SKM-1 treated with dmso at 0.1 percent for 144 hours (cell line): ENCODE measurements around the gene FARS2.
A peak's percentile ranks its signal among the peaks of the same experiment; 100 is the strongest.

Experiments
- DNase-seq: peaks from one replicate; lab custom pipeline; 2025; ENCODE audit not compliant: unreplicated experiment; lab: John Stamatoyannopoulos, UW

FARS2 gene

DNA sequence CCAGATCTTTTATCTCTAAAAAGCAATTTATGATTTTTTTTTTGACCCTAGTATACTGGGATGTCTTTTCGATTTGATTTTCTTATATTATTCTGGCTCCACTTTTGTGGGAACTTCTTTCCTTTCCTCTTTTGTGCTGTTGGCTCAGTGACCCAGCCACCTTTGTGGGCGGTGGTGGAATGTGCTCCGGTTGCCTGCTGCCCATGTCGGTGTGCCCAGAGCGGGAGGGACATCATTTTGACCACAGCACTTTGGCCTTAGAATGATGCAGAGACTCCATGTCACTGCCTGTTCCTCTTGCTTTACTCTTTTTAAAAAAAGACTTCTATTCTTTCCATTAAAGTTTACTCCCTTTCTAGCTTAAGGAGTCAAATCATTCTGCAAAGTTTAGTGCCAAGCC, 198.0 kb downstream of the FARS2 start:
- no peak for DNase-seq

DNA sequence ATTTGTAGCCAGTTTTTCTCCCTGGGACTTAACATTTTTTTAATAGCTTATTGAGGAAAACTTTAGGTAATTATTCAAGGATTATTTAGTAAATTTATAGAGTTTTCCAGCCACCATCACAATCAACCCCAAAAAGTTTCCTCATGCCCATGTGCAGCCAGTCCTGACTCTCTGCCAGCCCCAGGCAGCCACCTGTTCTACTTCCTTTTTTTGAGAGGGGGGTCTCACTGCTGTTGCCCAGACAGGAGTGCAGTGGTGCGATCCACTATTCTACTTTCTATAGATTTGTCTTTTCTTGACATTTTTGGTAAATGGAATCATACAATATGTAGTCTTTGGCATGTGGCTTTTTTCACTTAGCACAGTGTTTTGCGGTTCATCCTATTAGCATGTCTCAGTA, 200.1 kb downstream of the FARS2 start:
- no peak for DNase-seq

DNA sequence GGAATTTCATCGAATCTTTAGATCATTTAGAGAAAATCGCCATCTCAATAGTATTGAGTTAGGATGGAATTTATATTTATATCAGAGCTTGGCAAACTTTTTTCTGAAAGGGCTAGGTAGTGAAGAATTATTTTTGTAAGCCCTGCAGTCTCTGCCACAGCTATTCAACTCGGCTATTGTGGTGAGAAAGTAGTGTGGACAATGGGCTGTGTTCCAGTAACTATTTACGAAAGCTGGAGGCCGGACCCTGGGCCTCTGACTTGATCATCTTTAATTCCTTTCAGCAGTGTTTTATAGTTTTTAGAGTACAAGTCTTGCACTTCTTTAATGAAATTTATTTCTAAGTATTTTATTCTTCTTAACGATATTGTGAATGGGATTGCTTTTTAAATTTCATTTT, 201.5 kb downstream of the FARS2 start:
- DNase-seq, result no peak

- DNase-seq, result no peak
These were observed 202.4 kb downstream of the FARS2 start for GRCh38 chr6:5463690-5464089.

DNA sequence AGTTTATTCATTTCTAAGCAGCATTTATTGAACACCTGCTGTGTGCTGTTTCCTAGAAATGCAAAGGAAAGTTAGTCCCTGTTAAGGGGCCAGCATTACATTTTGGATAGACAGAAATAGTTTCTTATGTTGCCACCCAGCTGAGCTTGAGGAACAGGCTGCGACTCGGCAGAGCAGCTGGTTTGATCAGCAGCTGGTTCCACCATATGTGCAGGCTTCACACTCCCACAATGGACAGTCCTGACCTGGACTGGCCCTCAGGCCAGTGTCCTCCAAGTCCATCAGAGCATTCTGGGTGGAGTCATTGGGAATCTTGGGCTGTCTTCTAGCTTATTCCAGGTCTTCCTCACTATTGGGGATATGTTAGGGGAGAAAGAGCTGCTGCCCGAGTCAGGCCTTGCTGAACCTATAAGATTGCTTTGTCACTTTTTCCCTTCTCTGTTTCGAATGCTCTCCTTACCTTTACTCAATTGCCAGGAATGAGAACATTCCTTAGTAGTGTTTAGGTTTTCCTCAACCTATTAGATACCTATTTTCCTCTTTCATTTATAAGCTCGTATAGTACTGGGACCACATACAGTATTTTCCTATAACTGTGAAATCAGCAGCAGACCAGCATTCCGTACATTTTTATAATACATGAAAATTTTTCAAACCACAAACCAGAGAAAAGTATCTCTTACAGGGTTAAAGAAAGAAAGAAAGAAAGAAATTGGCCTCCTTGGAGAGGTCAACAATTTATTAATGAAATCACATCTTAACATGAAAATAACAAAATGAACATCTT, 203.0 kb downstream of the FARS2 start:
- DNase-seq, result no peak

- no peak for DNase-seq
These were observed 205.2 kb downstream of the FARS2 start for GRCh38 chr6:5466281-5467136.

GRCh38 chr6:5468586-5468985, 207.3 kb downstream of the FARS2 start:
- no peak for DNase-seq

DNA sequence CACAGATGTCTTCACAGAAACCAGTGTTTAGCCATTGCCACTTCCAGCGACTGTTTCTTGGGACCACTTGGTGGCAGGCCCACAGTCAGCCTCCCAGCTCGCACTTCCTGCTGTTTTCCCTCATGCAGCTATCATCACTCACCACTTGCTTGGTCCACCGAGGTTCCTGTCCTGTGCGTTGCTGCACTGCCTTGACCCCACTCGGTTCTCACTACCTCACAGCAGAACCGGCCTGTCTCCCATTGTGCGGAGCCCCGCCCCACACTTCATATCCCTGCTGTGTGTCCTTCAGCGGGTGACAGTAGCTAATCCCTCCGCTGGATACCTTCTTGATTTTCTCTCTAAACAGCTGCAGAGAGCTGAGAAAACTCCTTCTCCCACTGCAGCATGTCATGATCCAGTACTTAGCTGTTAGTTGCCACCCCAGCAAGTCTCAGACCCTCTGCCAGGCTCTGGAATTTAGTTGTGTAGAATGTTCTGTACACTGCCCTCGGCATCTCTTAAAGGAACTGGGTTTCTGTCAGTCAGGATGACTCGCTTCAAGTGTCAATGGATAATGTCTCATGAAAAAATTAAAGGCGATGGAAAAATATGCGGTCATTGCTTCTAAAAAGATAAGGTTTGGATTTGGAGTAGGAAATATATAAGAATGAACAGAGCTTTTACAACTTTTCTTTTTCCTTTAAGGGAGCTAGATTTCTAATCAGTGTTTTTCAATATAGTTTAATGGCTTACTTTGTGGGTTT, 208.0 kb downstream of the FARS2 start:
- DNase-seq, result no peak

DNA sequence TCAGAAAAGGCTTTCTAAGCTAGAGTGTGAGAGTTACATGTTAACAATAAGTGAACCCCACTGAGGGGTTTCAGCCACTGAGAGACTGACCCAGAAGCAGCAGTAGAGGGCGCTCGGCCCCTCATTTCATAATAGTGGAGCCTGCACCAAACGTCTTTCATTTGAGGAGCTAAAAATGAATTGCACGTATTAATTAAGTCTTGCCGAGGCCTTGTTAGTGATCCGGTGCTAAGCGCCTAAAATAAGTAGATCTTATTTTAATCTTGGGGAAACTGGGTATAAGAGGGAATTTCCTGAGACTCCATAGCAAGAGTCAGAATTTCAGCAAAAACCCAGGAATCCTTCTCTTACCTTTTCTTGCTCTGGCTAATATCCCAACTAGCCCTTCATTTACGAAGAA, 209.7 kb downstream of the FARS2 start:
- DNase-seq, result peak; percentile 31

DNA sequence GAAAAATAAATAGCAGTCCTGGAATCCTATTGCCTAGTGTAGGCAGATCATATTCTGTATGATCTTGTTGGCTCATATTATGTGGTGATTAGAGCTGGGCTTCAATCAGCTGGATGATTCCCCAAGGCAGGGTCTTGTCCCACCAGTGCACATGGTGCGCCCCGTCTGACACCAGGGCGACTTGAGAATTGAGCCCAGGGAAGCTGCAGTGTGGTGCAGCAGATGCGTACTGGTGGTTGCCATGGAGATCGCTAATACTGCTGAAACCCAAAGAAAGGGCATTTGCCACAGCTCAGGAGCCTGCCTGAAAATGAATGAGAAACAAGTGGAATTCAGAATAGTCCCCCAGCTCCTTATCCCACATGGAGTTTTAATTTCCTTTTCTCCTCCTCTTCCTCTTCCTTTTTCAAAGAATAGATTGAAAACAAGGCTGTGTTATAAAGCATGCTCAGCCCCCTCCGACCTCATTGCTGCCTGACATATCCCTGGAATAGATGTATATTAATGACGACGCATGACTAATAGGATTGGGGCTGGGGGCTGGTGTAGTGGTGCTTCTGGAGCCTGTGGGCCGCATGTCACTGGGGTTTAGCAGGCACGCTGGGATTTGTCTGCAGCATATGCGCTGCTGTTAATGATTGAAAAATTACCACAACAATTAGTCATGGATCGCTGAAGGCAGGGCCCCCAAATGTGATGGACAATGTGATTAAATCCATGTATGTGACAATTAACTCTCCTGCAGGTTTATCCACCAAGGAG, 210.5 kb downstream of the FARS2 start:
- DNase-seq, result no peak

GRCh38 chr6:5472571-5472970, 211.3 kb downstream of the FARS2 start:
- DNase-seq, result no peak

DNA sequence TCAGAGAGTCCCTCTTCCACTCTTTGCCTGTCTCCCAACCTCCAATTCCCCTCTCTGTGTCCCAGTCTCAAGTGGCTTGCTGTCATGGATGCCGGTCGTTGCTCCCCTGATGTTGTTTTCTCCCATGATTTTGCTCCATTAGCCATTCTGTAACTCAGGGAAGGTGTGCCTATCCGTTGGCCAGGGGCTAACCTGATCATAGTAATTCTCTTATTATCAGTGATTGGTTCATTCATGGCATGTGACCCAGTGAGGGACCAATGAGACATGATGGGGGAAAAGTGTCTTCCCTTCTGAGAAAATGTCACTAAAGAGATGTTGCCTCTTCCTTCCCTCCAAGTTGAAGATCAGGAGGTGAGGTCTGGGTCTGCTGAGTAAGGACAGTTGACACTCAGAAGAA, 214.5 kb downstream of the FARS2 start:
- no peak for DNase-seq

DNA sequence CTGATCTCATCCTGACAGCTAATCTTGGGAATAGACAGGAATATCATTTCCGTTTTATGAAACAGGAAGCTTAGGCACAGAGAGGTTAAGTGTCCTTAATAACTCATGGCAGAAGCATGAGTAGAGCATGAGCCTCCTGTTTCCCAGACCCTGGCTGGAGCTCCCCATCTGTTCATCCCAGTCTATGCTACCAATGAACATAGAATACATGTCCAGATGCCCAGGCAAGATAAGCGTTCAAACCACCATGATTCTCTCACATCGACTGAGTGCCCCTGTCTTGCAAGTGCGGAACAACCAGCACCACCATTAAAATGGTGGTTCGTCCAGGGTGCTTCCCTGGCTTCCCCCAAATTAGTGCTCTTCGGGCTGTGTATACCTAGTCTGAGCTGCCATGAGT, 217.1 kb downstream of the FARS2 start:
- no peak for DNase-seq

- DNase-seq, result no peak
These were observed 219.7 kb downstream of the FARS2 start for GRCh38 chr6:5481033-5481432.

GRCh38 chr6:5481750-5482149, 220.4 kb downstream of the FARS2 start:
- DNase-seq, result no peak

DNA sequence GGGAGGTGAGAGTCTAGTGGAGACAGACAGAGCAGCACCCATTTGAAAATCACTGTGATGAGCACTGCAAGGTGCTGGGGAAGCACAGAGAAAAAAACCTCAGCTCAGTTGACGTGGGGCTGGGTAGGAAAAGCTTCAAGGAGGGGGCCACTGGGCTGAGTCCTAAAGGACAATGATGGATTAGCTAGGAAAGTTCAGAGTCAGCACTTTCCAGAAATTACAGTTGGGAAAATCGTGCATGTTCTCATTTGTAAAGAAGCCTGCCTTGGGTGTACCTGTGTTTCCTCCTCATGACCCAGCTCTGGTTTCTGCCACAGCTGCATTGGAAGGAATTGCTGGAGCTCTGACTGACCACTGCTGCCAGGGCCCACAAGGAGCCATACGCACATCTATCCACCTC, 221.3 kb downstream of the FARS2 start:
- DNase-seq, result no peak

GRCh38 chr6:5484692-5485091, 223.4 kb downstream of the FARS2 start:
- no peak for DNase-seq

DNA sequence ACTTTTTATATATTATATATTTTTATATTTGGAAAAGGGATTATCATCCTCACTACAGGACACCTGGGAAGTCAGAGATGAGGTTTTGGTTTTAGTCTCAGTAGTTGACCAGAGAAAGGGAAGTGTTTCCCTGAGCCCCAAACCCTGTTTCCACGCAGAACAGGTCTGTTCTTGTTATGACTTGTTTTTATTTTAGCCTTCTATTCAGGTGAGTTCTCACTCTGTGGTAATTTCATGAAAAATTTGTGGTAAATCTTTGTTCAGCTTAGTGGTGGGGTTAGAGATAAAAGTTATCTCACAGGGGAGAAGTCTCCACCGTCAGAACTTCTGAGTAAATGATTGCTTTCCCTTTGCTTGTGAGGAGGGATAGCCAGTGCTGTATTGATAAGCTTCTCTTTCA, 224.9 kb downstream of the FARS2 start:
- no peak for DNase-seq

GRCh38 chr6:5490501-5491069, 229.3 kb downstream of the FARS2 start:
- DNase-seq, result no peak

- DNase-seq, result no peak
These were observed 231.0 kb downstream of the FARS2 start for GRCh38 chr6:5492356-5492755.

GRCh38 chr6:5493806-5494205, 232.5 kb downstream of the FARS2 start:
- no peak for DNase-seq
